HepG2 (cell line): ENCODE data around the gene TOLLIP. TPM values are rescaled to one million over a fixed set of nuclear protein-coding genes. Genes with fewer than 3 reads are reported as not detected.

Experiments
- AFF4 ChIP-seq: sonication (generic); formaldehyde crosslinking; IDR thresholded peaks from 2 replicates; pipeline ENCODE4 v1.4.0; 2020; ENCODE audit warnings: missing genetic modification reagents
- ATF3 ChIP-seq: sonication (generic); formaldehyde crosslinking; IDR thresholded peaks from 2 replicates; pipeline ENCODE4 v1.4.0; 2020; ENCODE audit warnings: missing genetic modification reagents
- ATM ChIP-seq: fragments of 450-650 bp; IDR thresholded peaks from 2 replicates; pipeline ENCODE4 v1.7.1; 2017; ENCODE audit warnings: mild to moderate bottlenecking, borderline replicate concordance
- CCAR2 ChIP-seq: fragments of 200-400 bp; formaldehyde crosslinking; optimal IDR thresholded peaks from 2 replicates; pipeline ENCODE3; 2018; ENCODE audit warnings: low read depth, mild to moderate bottlenecking, low read length, moderate library complexity
- DR1 ChIP-seq: sonication (generic); formaldehyde crosslinking; IDR thresholded peaks from 2 replicates; pipeline ENCODE4 v1.8.0; 2021; ENCODE audit warnings: mild to moderate bottlenecking, missing genetic modification reagents, inconsistent platforms
- KDM6A ChIP-seq: IDR thresholded peaks from 2 replicates; pipeline ENCODE4 v1.6.1; 2016; ENCODE audit warnings: low read depth
- NAIF1 ChIP-seq: sonication (generic); formaldehyde crosslinking; IDR thresholded peaks from 2 replicates; pipeline ENCODE4 v1.5.0; 2020; ENCODE audit warnings: mild to moderate bottlenecking, missing genetic modification reagents, borderline replicate concordance
- NFE2L2 ChIP-seq: fragments of 150-350 bp; IDR thresholded peaks from 2 replicates; pipeline ENCODE4 v1.6.1; 2014; ENCODE audit warnings: low read length
- PHB2 ChIP-seq: fragments of 450-650 bp; IDR thresholded peaks from 2 replicates; pipeline ENCODE4 v1.6.1; 2018; ENCODE audit not compliant: partially characterized antibody
- THYN1 ChIP-seq: sonication (generic); formaldehyde crosslinking; IDR thresholded peaks from 2 replicates; pipeline ENCODE4 v1.8.1; 2023; ENCODE audit warnings: low read depth, mild to moderate bottlenecking, moderate library complexity, missing genetic modification reagents, borderline replicate concordance
- ZNF20 ChIP-seq: sonication (generic); formaldehyde crosslinking; IDR thresholded peaks from 2 replicates; pipeline ENCODE4 v1.4.0; 2020; ENCODE audit warnings: mild to moderate bottlenecking, moderate library complexity, missing genetic modification reagents
- ZNF335 ChIP-seq: sonication (generic); formaldehyde crosslinking; IDR thresholded peaks from 2 replicates; pipeline ENCODE4 v1.4.0; 2020; ENCODE audit warnings: missing genetic modification reagents
- ZNF362 ChIP-seq: sonication (generic); formaldehyde crosslinking; IDR thresholded peaks from 2 replicates; pipeline ENCODE4 v1.4.0; 2020; ENCODE audit warnings: missing genetic modification reagents, mild to moderate bottlenecking, borderline replicate concordance
- ZNF510 ChIP-seq: sonication (generic); formaldehyde crosslinking; IDR thresholded peaks from 2 replicates; pipeline ENCODE4 v1.4.0; 2020; ENCODE audit warnings: low read depth, mild to moderate bottlenecking, missing genetic modification reagents
- ZNF878 ChIP-seq: sonication (generic); formaldehyde crosslinking; IDR thresholded peaks from 2 replicates; pipeline ENCODE4 v1.8.1; 2023; ENCODE audit warnings: mild to moderate bottlenecking, missing genetic modification reagents, moderate library complexity
- ZSCAN30 ChIP-seq: sonication (generic); formaldehyde crosslinking; IDR thresholded peaks from 2 replicates; pipeline ENCODE4 v1.5.0; 2020; ENCODE audit warnings: mild to moderate bottlenecking, missing genetic modification reagents
- polyA plus RNA-seq, 8 experiments: library from polyadenylated mRNA; depleted of rRNA in 3 of 8; stranded (reverse) in 7 of 8; unstranded in 1 of 8; fragments of >200 nt; fragmentation: Illumina TruSeq in 4 of 8; extraction: Trizol in 4 of 8; gene quantifications; 2 replicates each; pipeline versions ENCODE4 v1.2.1 to v1.2.3, GENCODE V29; 2011 to 2016; ENCODE audit warnings: low read depth in 4 of 8, missing spikeins in 1 of 8, mixed read lengths in 1 of 8; ENCODE audit not compliant: insufficient read depth in 1 of 8
- total RNA-seq, 5 experiments: library from RNA; depleted of rRNA; stranded (reverse); fragments of >200 nt; fragmentation: Illumina TruSeq; extraction: Trizol; gene quantifications; 2 replicates each; pipeline ENCODE4 v1.2.3, GENCODE V29; 2016; ENCODE audit warnings: low read depth in 1 of 5
- TF ChIP-seq, protein P1 (sequence below): sonication (generic); formaldehyde crosslinking; IDR thresholded peaks from 2 replicates; pipeline ENCODE4 v1.5.0; 2020; ENCODE audit warnings: missing genetic modification reagents
- TF ChIP-seq, protein P2 (sequence below): sonication (generic); formaldehyde crosslinking; IDR thresholded peaks from 2 replicates; pipeline ENCODE4 v1.4.0; 2020; ENCODE audit warnings: missing genetic modification reagents, borderline replicate concordance
- TF ChIP-seq, protein P3 (sequence below): sonication (generic); formaldehyde crosslinking; IDR thresholded peaks from 2 replicates; pipeline ENCODE4 v1.4.0; 2020; ENCODE audit warnings: missing genetic modification reagents

Gene TOLLIP
- total and polyA plus RNA-seq, 2 of the 13 experiments (the other 11 are each of a cell fraction or from before 2014, with no cell fraction given): 25.9 to 47.5 TPM

GRCh38 chr11:1309498-1310317 is at the start of gene TOLLIP (continued):
- TF ChIP-seq ZNF878 (CRISPR knock-in tag): 0 out of 2 replicates have a peak, but pooled peaks have one; percentile 59
- TF ChIP-seq ZNF362: peak; percentile 42; the same call in 1 of the 2 replicates
- TF ChIP-seq KDM6A: no peak
- TF ChIP-seq, protein P1, sequence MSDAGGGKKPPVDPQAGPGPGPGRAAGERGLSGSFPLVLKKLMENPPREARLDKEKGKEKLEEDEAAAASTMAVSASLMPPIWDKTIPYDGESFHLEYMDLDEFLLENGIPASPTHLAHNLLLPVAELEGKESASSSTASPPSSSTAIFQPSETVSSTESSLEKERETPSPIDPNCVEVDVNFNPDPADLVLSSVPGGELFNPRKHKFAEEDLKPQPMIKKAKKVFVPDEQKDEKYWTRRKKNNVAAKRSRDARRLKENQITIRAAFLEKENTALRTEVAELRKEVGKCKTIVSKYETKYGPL (CRISPR knock-in tag): 0 out of 2 replicates have a peak, but pooled peaks have one; percentile 36
- TF ChIP-seq ZNF510 (CRISPR knock-in tag): peak; percentile 93
- no peak for TF ChIP-seq AFF4
- no peak for TF ChIP-seq THYN1 (CRISPR knock-in tag)
- TF ChIP-seq NFE2L2: no peak
- TF ChIP-seq ZSCAN30 (CRISPR knock-in tag): no peak
- no peak for TF ChIP-seq ATF3 (CRISPR knock-in tag)
- TF ChIP-seq ZNF20 (CRISPR knock-in tag): no peak
- TF ChIP-seq CCAR2: no peak
- no peak for TF ChIP-seq ATM
- no peak for TF ChIP-seq NAIF1 (CRISPR knock-in tag)
- peak; percentile 79; the same call in 1 of the 2 replicates for TF ChIP-seq DR1 (CRISPR knock-in tag)
- peak; percentile 42; the same call in 1 of the 2 replicates for TF ChIP-seq ZNF335 (CRISPR knock-in tag)
- TF ChIP-seq, protein P2, sequence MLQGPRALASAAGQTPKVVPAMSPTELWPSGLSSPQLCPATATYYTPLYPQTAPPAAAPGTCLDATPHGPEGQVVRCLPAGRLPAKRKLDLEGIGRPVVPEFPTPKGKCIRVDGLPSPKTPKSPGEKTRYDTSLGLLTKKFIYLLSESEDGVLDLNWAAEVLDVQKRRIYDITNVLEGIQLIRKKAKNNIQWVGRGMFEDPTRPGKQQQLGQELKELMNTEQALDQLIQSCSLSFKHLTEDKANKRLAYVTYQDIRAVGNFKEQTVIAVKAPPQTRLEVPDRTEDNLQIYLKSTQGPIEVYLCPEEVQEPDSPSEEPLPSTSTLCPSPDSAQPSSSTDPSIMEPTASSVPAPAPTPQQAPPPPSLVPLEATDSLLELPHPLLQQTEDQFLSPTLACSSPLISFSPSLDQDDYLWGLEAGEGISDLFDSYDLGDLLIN: no peak
- TF ChIP-seq, protein P3, sequence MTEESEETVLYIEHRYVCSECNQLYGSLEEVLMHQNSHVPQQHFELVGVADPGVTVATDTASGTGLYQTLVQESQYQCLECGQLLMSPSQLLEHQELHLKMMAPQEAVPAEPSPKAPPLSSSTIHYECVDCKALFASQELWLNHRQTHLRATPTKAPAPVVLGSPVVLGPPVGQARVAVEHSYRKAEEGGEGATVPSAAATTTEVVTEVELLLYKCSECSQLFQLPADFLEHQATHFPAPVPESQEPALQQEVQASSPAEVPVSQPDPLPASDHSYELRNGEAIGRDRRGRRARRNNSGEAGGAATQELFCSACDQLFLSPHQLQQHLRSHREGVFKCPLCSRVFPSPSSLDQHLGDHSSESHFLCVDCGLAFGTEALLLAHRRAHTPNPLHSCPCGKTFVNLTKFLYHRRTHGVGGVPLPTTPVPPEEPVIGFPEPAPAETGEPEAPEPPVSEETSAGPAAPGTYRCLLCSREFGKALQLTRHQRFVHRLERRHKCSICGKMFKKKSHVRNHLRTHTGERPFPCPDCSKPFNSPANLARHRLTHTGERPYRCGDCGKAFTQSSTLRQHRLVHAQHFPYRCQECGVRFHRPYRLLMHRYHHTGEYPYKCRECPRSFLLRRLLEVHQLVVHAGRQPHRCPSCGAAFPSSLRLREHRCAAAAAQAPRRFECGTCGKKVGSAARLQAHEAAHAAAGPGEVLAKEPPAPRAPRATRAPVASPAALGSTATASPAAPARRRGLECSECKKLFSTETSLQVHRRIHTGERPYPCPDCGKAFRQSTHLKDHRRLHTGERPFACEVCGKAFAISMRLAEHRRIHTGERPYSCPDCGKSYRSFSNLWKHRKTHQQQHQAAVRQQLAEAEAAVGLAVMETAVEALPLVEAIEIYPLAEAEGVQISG: peak; percentile 57; the same call in 1 of the 2 replicates
- TF ChIP-seq PHB2: no peak
